Fibroblast of mammary gland (primary cell): ENCODE results near the gene HS3ST4.

ENCODE experiments used
- DNase-seq: peaks from one replicate; pipeline ENCODE4 v3.0.0-alpha.2; 2010; ENCODE audit warnings: low read depth
- H3K4me3 ChIP-seq: 2 replicates; pipeline ENCODE4 v1.5.1; 2011; ENCODE audit warnings: low read depth, mild to moderate bottlenecking, low read length, moderate library complexity; ENCODE audit not compliant: control insufficient read depth
- TF ChIP-seq, protein P1 (sequence below): conservative IDR thresholded peaks from 2 replicates; pipeline ENCODE4 v1.5.1; 2011; ENCODE audit warnings: low read depth, low read length, inconsistent platforms; ENCODE audit not compliant: control insufficient read depth, insufficient read depth

Gene HS3ST4

DNA sequence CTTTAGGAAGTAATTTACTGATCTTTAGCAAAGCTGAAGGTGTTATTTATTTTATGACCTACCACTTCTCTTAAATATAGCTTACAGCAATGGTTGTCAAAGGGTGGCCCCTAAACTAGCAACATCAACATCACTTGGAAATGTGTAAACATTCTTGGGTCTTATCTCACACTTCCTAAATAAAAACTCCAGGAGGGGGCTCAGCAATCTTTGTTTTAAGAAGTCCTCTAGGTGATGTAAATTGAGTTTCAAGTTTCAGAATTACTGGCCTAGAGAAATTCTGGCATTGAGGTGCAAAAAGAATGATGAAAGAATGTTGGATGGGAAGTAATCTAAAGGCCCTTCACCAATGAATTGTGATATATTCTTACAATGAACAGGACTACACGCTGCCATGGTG lies 142.3 kb downstream of the HS3ST4 start:
- no peak for DNase-seq
- H3K4me3 ChIP-seq: no peak overlapping the region
- TF ChIP-seq, protein P1, sequence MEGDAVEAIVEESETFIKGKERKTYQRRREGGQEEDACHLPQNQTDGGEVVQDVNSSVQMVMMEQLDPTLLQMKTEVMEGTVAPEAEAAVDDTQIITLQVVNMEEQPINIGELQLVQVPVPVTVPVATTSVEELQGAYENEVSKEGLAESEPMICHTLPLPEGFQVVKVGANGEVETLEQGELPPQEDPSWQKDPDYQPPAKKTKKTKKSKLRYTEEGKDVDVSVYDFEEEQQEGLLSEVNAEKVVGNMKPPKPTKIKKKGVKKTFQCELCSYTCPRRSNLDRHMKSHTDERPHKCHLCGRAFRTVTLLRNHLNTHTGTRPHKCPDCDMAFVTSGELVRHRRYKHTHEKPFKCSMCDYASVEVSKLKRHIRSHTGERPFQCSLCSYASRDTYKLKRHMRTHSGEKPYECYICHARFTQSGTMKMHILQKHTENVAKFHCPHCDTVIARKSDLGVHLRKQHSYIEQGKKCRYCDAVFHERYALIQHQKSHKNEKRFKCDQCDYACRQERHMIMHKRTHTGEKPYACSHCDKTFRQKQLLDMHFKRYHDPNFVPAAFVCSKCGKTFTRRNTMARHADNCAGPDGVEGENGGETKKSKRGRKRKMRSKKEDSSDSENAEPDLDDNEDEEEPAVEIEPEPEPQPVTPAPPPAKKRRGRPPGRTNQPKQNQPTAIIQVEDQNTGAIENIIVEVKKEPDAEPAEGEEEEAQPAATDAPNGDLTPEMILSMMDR: no peak

DNA sequence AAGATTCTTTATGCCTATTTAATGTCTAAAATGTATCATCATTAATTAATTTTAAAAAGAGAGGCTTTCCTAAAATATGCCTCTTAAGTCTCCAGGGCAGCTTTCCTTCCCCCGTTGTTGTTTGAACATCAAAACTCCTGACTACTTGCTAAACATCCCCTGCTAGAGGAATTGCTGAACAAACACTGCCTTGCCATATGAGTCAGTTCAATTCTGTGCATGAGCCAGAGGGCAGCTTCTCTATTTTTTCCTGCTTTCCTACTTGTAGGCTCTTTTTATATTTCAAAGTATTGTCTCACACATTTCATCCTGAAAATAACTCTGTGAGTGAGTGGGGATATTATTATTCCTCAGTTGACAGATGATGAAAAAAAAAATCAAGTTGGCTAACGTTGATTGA lies 143.4 kb downstream of the HS3ST4 start:
- H3K4me3 ChIP-seq: no peak overlapping the region
- TF ChIP-seq, protein P1: no peak
- no peak for DNase-seq

DNA sequence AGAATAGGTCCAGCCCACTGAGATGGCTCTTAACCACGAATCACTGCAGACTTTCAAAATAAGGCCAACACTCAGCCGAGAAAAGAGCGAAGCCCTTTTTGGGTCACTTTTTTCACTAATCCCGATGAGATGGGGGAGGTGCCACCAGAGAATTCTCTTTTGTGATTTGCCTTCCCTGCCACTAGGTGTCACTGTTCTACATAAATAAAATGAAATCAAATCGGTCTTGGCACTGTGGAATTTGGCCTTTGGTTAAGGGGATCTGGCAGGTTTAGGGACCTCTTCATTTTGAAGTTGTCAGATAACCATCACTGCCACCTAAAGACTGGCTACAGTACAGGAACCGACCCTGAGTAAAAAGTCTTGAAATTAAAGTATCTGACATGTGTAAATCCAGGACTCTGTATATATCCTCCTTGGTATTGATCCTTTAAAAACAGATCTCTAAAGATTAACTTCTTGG lies 147.0 kb downstream of the HS3ST4 start:
- no peak overlapping the region for H3K4me3 ChIP-seq
- TF ChIP-seq, protein P1: peak; percentile 61
- peak; percentile 59 for DNase-seq

GRCh38 chr16:25841761-25842160 lies 150.0 kb downstream of the HS3ST4 start:
- no peak for DNase-seq
- H3K4me3 ChIP-seq: no peak overlapping the region
- TF ChIP-seq, protein P1: no peak

GRCh38 chr16:25845901-25846300 lies 154.1 kb downstream of the HS3ST4 start:
- TF ChIP-seq, protein P1: no peak
- H3K4me3 ChIP-seq: no peak overlapping the region
- DNase-seq: no peak

DNA sequence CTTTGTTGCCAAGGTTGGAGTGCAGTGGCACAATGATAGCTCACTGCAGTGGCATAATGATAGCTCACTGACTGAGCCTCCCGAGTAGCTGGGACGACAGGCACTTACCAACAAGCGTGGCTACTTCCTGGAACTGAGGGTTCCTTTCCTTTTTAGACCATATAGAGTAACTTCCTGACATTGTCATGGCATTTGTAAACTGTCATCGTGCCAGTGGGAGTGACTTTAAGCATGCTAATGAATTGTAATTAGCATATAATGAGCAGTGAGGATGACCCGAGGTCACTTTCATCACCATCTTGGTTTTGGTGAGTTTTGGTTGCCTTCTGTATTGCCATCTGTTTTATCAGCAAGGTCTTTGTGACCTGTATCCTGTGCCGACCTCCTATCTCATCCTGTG lies 162.4 kb downstream of the HS3ST4 start:
- no peak for DNase-seq
- TF ChIP-seq, protein P1: no peak

GRCh38 chr16:25855063-25855462 lies 163.3 kb downstream of the HS3ST4 start:
- H3K4me3 ChIP-seq: no peak overlapping the region
- TF ChIP-seq, protein P1: no peak
- no peak for DNase-seq

More for the DNA sequence above, 162.4 kb downstream of the HS3ST4 start:
- no peak overlapping the region for H3K4me3 ChIP-seq
